NCI-H526 (cell line): ENCODE data around the gene RARRES2.

Experiments
- DNase-seq, 2 experiments: peaks; one replicate each; lab custom pipeline; 2025; lab: John Stamatoyannopoulos, UW

The RARRES2 gene

GRCh38 chr7:150361807-150362621 lies 20.6 kb upstream of the RARRES2 start:
- DNase-seq: no peak

- no peak for DNase-seq
Observed at GRCh38 chr7:150361402-150361801, 20.0 kb upstream of the RARRES2 start.

- no peak for DNase-seq
Observed at GRCh38 chr7:150360363-150361058, 19.1 kb upstream of the RARRES2 start.

- no peak for DNase-seq
Observed at GRCh38 chr7:150359622-150360362, 18.4 kb upstream of the RARRES2 start.

- no peak for DNase-seq
Observed at GRCh38 chr7:150358988-150359621, 17.7 kb upstream of the RARRES2 start.

- DNase-seq: no peak
Observed at GRCh38 chr7:150358433-150358832, 17.0 kb upstream of the RARRES2 start.

- no peak for DNase-seq
Observed at GRCh38 chr7:150357771-150358427, 16.5 kb upstream of the RARRES2 start.

GRCh38 chr7:150357270-150357669 lies 15.8 kb upstream of the RARRES2 start:
- DNase-seq: no peak

GRCh38 chr7:150356265-150356897 lies 15.0 kb upstream of the RARRES2 start:
- peak in 1 of 2 experiments; percentile 71 for DNase-seq

GRCh38 chr7:150355666-150356059 lies 14.2 kb upstream of the RARRES2 start:
- DNase-seq: no peak

GRCh38 chr7:150351587-150352194 lies 10.3 kb upstream of the RARRES2 start:
- DNase-seq: no peak

GRCh38 chr7:150346922-150347321 lies 5.5 kb upstream of the RARRES2 start:
- no peak for DNase-seq

GRCh38 chr7:150345012-150345411 lies 3.6 kb upstream of the RARRES2 start:
- DNase-seq: no peak

GRCh38 chr7:150344299-150344698 lies 2.9 kb upstream of the RARRES2 start:
- no peak for DNase-seq

GRCh38 chr7:150343225-150343624 lies 1.8 kb upstream of the RARRES2 start:
- no peak for DNase-seq

GRCh38 chr7:150342121-150342408 lies 636 bp upstream of the RARRES2 start:
- DNase-seq: no peak

- DNase-seq: no peak
Observed at GRCh38 chr7:150340875-150341262, 560 bp downstream of the RARRES2 start.

- no peak for DNase-seq
Observed at GRCh38 chr7:150340024-150340749, 1.2 kb downstream of the RARRES2 start.

GRCh38 chr7:150339409-150339809 lies 2.0 kb downstream of the RARRES2 start:
- DNase-seq: no peak

- DNase-seq: no peak
Observed at GRCh38 chr7:150338166-150338829, 3.1 kb downstream of the RARRES2 start.
